PC-3 (cell line): ENCODE results near the gene STK33.

ENCODE experiments used
- CTCF ChIP-seq: fragments of 300-600 bp; sonication (generic); conservative IDR thresholded peaks from 2 replicates; pipeline ENCODE4 v1.5.1; 2017; ENCODE audit warnings: antibody characterized with exemption, low read depth, mild to moderate bottlenecking, low read length
- EZH2 ChIP-seq: fragments of 300-600 bp; sonication (generic); IDR thresholded peaks from one replicate; pipeline ENCODE4 v1.6.1; 2017; ENCODE audit warnings: antibody characterized with exemption, mild to moderate bottlenecking, low read length; ENCODE audit not compliant: unreplicated experiment
- EZH2phosphoT487 ChIP-seq: fragments of 300-600 bp; sonication (generic); IDR thresholded peaks from 2 replicates; pipeline ENCODE4 v1.6.1; 2018; ENCODE audit warnings: mild to moderate bottlenecking, antibody characterized with exemption, low read length, borderline replicate concordance

GRCh38 chr11:8614497-8614896, 20.5 kb upstream of the STK33 start:
- TF ChIP-seq EZH2phosphoT487 = no peak
- no peak for TF ChIP-seq CTCF
- TF ChIP-seq EZH2 = no peak
